Ovary (tissue), 9 donors: ENCODE results near the gene LEF1. TPM values are rescaled to one million over a fixed set of nuclear protein-coding genes. Genes with fewer than 3 reads are reported as not detected.

Experiments
- DNase-seq, 5 donors: peaks; one replicate each; pipeline ENCODE4 v3.0.0-alpha.2; 2019 to 2020
- H3K27ac ChIP-seq, 2 donors: fragments of 200-600 bp; one replicate each; pipeline versions ENCODE4 v1.5.1 to v1.8.0; 2019 to 2022
- H3K27me3 ChIP-seq: fragments of 200-600 bp; one replicate; pipeline ENCODE4 v1.8.0; 2022
- H3K36me3 ChIP-seq: fragments of 200-600 bp; sonication (generic); one replicate; pipeline ENCODE4 v1.5.1; 2019
- H3K4me1 ChIP-seq: one replicate; pipeline ENCODE4 v1.8.1; 2013; ENCODE audit warnings: mild to moderate bottlenecking, moderate library complexity; ENCODE audit not compliant: insufficient read depth
- H3K4me3 ChIP-seq: fragments of 200-600 bp; sonication (generic); one replicate; pipeline ENCODE4 v1.5.1; 2017
- H3K9me3 ChIP-seq, 2 donors: fragments of 200-600 bp in 1 of 2; sonication (generic) in 1 of 2; one replicate each; pipeline versions ENCODE4 v1.5.1 to v1.8.1; 2013 to 2019; ENCODE audit warnings: mild to moderate bottlenecking in 1 of 2, moderate library complexity in 1 of 2
- EP300 ChIP-seq: sonication (generic); formaldehyde crosslinking; IDR thresholded peaks from one replicate; pipeline ENCODE4 v1.6.1; 2017; ENCODE audit warnings: antibody characterized with exemption
- POLR2A ChIP-seq: fragments of 450-650 bp; IDR thresholded peaks from one replicate; pipeline ENCODE4 v1.6.1; 2017; ENCODE audit warnings: antibody characterized with exemption, mild to moderate bottlenecking, moderate library complexity
- WGBS, 3 donors: extraction: QIAGEN DNeasy Blood & Tissue Kit in 1 of 3; methylation state at CpG; one replicate each; pipeline versions ENCODE4 v1.1.5 to v1.1.7; 2013 to 2017; 5-methylcytosine and 5-hydroxymethylcytosine counted together
- intact Hi-C, 4 donors: fragments of 100-400 bp; cut with DNase I; formaldehyde crosslinking; loops; one replicate each; pipeline versions ENCODE4 v1.11.0 to v1.15.1; 2022 to 2023
- polyA plus RNA-seq, 2 donors: library from polyadenylated mRNA; stranded (reverse); fragments of 200-250 nt in 1 of 2; fragments of 350-450 nt in 1 of 2; fragmentation: Illumina TruSeq in 1 of 2; extraction: RNeasy Lipid Tissue Mini Kit (QIAGEN cat#74804) in 1 of 2; gene quantifications; one replicate each; pipeline ENCODE4 v1.2.3, GENCODE V29; 2013 to 2014
- total RNA-seq, 7 donors: library from RNA; depleted of rRNA in 2 of 7; stranded (reverse); fragments of >200 nt in 2 of 7; fragmentation: NEBNext Ultra II Directional in 3 of 7; extraction: Animal tissue kit (Norgen Biotek cat#: 25700) in 3 of 7; gene quantifications; one replicate each; pipeline versions ENCODE4 v1.1.0 to v1.2.4, GENCODE V29; 2016 to 2023
- TF ChIP-seq, protein P1 (sequence below), 3 donors: fragments of 450-650 bp in 2 of 3; fragments of 200-600 bp in 1 of 3; IDR thresholded peaks; one replicate each; pipeline versions ENCODE4 v1.5.1 to v1.8.0; 2016 to 2022; ENCODE audit warnings: antibody characterized with exemption in 3 of 3, mild to moderate bottlenecking in 1 of 3
- donor health status: DM: no; HTN: no; CAD: no; lungs with moderate emphysema.
- donor health status: DM: no; HTN: no; CAD: no.
- donor health status: Bipolar disorder and iron deficiency.
- donor health status: DM: yes; HTN: yes; CAD: no.
- donor health status: DM: no; HTN: no; CAD: no.
- donor health status: DM: yes; HTN: yes; CAD: no.

Gene LEF1
- total and polyA plus RNA-seq, 9 donors, result 1.8 to 30.1 (median 6.0) TPM

DNA sequence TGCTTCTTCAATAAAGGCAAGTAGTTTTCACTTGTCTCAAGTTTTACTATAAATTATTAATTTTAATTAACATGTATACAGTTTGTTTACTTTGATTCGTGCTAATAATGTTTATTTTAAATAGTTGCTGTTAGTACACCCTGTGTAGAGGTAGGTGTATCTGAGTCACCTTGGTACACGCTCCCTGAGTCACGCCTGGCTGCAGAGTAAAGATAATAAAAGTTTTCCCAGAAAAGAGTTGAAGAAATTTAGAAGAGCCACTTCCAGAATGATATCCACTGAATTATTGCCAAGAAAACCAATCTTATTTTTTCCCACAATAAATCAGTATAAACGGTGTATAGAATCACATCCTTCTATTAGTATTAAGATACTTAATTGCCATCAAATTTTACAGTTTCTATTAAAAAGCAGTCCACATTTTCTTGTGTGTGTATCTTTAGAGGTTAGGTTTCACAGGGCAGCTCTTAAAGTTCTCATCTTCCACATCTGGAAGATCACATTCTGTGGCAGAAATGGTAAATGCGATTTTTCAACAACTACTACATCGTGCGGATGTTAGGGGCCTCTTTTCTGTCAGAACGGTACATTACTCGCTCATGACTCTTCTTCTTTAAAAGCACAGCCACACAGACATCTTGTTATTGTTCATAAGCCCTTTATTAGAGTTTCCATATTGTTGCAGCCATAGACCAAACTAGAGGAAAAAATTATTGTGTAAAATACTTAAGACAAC, 123.6 kb downstream of the LEF1 start:
- no peaks in the 10 kb centered on the region for H3K36me3 ChIP-seq
- no peak overlapping the region for H3K27ac ChIP-seq
- TF ChIP-seq EP300 (no peak), POLR2A (no peak)
- TF ChIP-seq, protein P1, sequence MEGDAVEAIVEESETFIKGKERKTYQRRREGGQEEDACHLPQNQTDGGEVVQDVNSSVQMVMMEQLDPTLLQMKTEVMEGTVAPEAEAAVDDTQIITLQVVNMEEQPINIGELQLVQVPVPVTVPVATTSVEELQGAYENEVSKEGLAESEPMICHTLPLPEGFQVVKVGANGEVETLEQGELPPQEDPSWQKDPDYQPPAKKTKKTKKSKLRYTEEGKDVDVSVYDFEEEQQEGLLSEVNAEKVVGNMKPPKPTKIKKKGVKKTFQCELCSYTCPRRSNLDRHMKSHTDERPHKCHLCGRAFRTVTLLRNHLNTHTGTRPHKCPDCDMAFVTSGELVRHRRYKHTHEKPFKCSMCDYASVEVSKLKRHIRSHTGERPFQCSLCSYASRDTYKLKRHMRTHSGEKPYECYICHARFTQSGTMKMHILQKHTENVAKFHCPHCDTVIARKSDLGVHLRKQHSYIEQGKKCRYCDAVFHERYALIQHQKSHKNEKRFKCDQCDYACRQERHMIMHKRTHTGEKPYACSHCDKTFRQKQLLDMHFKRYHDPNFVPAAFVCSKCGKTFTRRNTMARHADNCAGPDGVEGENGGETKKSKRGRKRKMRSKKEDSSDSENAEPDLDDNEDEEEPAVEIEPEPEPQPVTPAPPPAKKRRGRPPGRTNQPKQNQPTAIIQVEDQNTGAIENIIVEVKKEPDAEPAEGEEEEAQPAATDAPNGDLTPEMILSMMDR (IDR thresholded peaks at IDR 0.05), result no peak
- H3K27me3 ChIP-seq, result no peaks in the 10 kb centered on the region
- H3K9me3 ChIP-seq, result no peaks in the 10 kb centered on the region
- peaks cover 3% of the 10 kb centered on the region for H3K4me1 ChIP-seq
- WGBS, 3 donors, result 74 to 76% (median 74%) methylated on average over 9 of the region's 9 CpGs
- intact Hi-C loops, result no loop called here
- no peak for DNase-seq
- no peak overlapping the region for H3K4me3 ChIP-seq

DNA sequence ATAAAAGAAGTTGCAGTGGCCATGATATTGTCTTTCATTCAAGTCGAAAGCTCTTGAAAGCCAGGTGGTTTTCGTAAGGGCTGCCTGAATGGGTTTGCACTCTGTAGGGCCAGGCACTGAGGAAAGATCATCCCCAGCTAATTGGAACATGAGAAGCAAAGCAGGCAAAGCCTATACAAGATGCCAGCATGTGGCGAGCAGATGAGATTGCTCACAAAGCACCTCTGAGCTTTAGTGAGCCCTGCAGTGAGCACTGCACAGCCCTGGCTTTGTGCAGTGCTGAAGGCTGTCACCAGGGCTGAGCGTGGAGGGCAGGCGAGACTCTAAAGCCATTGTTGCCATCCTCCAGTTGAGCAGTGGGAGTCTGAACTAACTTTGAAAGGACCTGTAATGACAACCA, 125.2 kb downstream of the LEF1 start:
- no peak for TF ChIP-seq EP300
- TF ChIP-seq, protein P1 (IDR thresholded peaks at IDR 0.05), result no peak
- no peak for TF ChIP-seq POLR2A

DNA sequence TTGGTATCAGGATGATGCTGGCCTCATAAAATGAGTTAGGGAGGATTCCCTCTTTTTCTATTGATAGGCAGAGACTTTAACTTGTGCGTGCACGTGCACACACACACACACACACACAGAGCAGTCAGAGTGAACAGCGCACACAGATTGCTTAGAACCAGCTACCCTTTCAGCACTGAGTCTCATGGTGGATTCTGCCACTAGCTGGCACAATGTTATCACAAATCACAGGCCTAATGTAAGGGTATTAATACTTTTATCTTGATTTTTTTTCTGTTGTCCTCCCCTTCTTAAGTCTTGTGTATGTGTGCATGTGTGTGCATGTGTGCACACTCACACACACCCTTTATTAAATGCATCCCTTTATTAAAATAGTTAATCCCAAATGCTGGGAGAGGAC, 125.8 kb downstream of the LEF1 start:
- no peak overlapping the region for H3K27ac ChIP-seq
- TF ChIP-seq, protein P1 (IDR thresholded peaks at IDR 0.05), result no peak
- no peak for TF ChIP-seq POLR2A
- TF ChIP-seq EP300, result no peak
- DNase-seq, result no peak
- H3K27me3 ChIP-seq, result no peaks in the 10 kb centered on the region
- H3K4me1 ChIP-seq, result peaks cover 3% of the 10 kb centered on the region
- no peaks in the 10 kb centered on the region for H3K36me3 ChIP-seq
- H3K9me3 ChIP-seq, result no peaks in the 10 kb centered on the region
- H3K4me3 ChIP-seq, result no peak overlapping the region
- WGBS, 3 donors, result 79 to 92% (median 89%) methylated on average over 3 of the region's 3 CpGs
- intact Hi-C loops, result no loop called here

More for the DNA sequence above, 125.2 kb downstream of the LEF1 start:
- H3K36me3 ChIP-seq, result no peaks in the 10 kb centered on the region
- WGBS, 3 donors, result 77 to 81% (median 78%) methylated on average over 5 of the region's 5 CpGs
- H3K27ac ChIP-seq, result no peak overlapping the region
- no peaks in the 10 kb centered on the region for H3K27me3 ChIP-seq
- no peak for DNase-seq
- no peaks in the 10 kb centered on the region for H3K9me3 ChIP-seq
- intact Hi-C loops, result no loop called here
- H3K4me1 ChIP-seq, result peaks cover 3% of the 10 kb centered on the region
- H3K4me3 ChIP-seq, result no peak overlapping the region

DNA sequence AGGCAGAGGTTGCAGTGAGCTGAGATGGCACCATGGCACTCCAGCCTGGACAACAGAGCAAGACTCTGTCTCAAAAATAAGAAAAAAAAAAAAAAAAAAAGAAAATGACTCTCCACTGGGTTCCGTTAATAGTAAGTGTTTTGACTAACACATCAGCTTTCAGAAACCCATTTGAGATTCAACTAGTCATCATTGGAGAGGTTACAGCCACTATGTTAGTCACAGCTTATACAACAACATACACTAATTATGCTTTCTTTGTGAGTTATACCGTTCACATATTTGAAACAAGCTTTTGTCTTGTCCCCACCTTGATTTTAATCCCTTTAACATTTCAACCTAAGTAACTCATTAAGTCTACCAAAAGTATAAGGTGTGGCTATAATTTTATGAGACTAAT, 130.8 kb downstream of the LEF1 start:
- no peak for DNase-seq
- H3K9me3 ChIP-seq, result no peaks in the 10 kb centered on the region
- intact Hi-C loops, result no loop called here
- H3K27ac ChIP-seq, result no peak overlapping the region
- no peaks in the 10 kb centered on the region for H3K27me3 ChIP-seq
- H3K4me3 ChIP-seq, result no peak overlapping the region
- 88 to 94% (median 93%) methylated on average over 2 of the region's 2 CpGs for WGBS, 3 donors
- H3K4me1 ChIP-seq, result no peaks in the 10 kb centered on the region
- TF ChIP-seq, protein P1 (IDR thresholded peaks at IDR 0.05), result no peak
- TF ChIP-seq POLR2A, result no peak
- no peak for TF ChIP-seq EP300
- no peaks in the 10 kb centered on the region for H3K36me3 ChIP-seq
